Tongue (tissue), 2 donors: ENCODE data around the gene TAPBPL. TPM values are rescaled to one million over a fixed set of nuclear protein-coding genes. Genes with fewer than 3 reads are reported as not detected.
"Not testable (repeated sequence)": the region's sequence is repeated elsewhere in the genome, so short reads cannot be mapped to it uniquely, and the experiment has no call there.

ENCODE experiments used
- DNase-seq: peaks from one replicate; pipeline ENCODE4 v3.0.0-alpha.2; 2015
- total RNA-seq: library from RNA; depleted of rRNA; stranded (reverse); fragments of >200 nt; gene quantifications from one replicate; pipeline ENCODE4 v1.2.3, GENCODE V29; 2014

The TAPBPL gene
- 11.7 TPM for total RNA-seq

DNA sequence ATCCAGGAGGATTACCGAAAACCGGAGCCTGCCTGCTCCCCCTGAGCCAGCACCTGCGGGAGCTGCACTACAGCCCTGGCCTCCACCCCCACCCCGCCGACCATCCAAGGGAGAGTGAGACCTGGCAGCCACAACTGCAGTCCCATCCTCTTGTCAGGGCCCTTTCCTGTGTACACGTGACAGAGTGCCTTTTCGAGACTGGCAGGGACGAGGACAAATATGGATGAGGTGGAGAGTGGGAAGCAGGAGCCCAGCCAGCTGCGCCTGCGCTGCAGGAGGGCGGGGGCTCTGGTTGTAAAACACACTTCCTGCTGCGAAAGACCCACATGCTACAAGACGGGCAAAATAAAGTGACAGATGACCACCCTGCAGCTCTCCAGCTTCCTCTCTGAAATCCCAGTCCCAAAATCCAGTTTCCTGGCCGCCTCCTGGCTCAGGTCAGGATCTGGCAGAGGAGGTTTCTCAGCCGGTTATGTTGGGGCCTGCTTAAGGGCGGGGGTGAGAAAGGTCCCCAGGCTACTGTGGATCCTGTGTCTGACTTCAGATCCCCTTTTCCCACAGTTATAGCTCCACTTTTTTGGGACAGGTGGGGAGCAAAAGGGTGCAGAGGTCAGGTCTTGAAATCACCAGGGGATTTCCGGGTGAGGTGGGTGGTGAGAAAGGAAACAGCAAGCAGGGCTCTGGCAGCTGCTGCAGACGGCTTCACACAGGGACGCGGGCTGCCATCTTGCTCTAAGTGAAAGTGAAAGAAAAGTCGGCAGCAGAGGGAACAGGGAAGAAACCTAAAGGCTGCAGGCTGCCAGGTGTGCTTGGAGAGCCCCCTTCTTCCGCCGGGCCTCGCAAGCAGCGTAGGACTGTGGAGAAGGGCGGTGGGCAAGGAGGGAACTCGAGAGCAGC, at the start of gene TAPBPL:
Gene TAPBPL, plus strand, starts transcription at position 695 of the 897 bp plus-strand sequence. CDS start 207 bp downstream, outside the sequence.
- peak; percentile 96 for DNase-seq

- no peak for DNase-seq
Measured at GRCh38 chr12:6404390-6404789, 47.5 kb upstream of the TAPBPL start.

GRCh38 chr12:6405963-6406362, 45.9 kb upstream of the TAPBPL start:
- no peak for DNase-seq

DNA sequence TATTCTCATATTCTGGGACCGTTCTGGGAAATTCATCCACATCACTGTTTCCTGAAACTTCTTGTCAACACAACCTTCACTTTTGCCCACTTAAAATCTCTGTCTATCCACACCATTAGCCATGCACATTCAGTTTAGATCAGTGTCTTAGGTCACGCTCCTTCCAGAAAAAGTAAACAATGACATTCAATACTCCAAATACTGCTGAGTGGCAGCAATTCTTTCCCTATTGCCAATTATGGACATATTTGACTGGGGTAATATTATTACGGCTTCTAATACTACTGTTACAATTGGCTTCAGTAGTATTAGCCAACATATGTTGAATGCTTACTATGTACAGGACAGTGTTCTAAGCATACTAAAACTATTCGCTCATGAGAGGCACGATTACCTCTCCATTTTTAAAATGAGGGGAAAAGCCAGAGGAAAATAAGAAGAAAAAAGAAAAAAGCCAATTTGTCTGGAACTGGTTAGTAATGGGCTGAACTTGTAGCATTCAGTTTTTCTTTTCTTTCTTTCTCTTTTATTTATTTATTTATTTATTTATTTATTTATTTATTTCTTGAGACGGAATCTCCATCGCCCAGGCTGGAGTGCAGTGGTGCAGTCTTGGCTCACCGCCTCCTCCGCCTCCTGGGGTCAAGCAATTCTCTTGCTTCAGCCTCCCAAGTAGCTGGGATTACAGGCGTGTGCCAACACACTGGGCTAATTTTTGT, 44.4 kb upstream of the TAPBPL start:
- DNase-seq, result no peak

DNA sequence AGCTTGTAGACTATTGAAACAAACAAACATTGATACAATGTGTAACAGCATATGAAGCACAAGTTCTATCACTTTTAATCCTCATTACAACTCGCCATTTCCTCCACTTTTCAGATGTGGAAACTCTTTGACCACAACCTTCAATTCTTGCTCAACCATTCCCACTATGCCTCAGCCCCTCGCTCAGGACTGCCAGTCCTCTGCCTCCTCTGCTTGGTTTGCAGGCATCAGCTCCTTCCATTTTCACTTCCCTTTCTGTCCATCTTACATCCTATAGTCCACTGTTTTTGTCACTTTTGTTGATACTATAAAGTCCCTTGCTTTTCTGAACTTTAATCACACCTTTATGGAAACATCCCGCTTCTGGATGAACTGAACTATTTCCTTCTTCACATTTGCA, 35.2 kb upstream of the TAPBPL start:
- DNase-seq, result no peak

- DNase-seq, result no peak
Measured at GRCh38 chr12:6418796-6419195, 33.0 kb upstream of the TAPBPL start.

DNA sequence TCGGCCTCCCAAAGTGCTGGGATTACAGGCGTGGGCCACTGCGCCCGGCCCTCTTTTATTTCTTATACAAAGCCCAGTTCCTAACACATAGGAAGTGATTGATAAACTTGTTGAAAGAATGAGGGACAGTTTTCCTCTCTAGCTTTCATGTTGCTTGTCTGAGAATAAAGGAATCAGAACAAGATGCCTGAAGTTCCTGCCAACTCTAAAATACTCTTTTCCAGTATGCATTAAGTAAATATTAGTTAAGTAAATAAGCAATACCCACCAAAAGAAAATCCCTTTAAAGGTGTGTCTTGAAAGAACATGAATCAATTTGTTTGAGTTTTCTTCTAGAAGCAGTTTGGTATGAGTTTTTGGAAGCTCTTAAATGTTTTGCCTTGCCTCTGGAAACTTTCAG, 31.5 kb upstream of the TAPBPL start:
- DNase-seq, result peak; percentile 45

DNA sequence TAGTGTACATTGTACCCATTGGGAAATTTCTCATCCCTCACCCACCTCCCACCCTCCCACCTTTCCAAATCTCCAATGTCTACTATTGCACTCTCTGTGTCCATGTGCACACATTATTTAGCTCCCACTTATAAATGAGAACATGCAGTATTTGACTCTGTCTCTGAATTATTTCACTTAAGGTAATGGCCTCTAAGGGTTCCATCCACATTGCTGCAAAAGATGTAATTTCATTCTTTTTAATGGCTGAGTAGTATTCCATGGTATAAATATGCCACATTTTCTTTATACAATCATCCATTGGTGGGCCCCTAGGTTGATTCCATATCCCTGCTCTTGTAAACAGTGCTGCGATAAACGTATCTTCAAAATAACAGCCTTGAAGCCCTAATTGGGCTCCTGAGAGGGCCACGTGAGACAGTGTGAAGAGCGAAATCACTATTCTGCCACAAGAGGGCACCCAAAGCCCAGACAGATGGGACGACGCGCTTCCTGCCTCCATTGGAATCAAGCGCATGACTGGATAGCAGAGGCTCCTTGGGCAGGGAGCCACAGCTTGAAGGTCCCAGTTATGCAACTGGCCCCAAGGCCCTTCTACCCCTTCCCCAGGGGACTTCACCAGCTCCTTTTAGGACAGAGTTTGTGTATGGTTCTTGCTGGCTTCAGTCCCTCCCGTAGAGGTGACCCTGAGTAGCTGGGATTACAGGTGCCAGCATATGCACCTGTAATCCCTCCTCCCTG, 28.4 kb upstream of the TAPBPL start:
- DNase-seq, result peak; percentile 95

DNA sequence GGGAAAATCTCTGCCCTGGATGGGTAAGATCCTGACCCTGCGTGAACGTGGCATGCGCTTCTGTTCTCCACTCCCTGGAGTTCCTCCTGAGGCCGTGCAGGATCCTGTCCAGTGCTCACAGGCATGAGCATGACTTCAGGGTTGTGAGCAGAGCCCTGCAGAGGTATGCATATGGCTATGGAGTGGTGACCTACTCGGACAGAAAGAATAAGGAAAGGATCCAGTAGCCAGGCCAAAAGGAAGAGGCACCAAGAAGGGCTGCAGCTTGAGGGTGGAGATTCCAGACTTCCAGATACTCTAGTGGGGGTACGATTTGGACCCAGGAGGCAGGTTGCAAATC, 27.9 kb upstream of the TAPBPL start:
- DNase-seq, result no peak

DNA sequence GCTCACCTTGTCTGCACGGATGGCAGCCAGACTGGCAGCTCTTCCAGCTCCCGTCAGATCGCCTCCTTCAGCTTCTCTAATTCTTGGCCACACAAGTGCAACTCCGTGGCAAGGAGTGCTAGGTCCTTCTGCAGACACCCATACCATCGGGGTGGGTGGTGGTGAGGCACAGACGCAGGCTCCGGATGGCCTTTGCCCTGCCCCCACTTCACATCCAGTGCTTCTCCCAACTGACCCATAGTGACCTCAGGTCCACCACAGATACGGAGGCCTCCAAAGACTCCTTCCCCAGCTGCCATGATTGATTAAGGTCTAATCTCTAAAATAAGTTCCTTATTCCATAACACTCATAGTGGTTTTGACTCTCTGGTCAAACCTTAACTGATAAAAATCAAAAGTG, 27.0 kb upstream of the TAPBPL start:
- no peak for DNase-seq

- no peak for DNase-seq
Measured at GRCh38 chr12:6425590-6426531, 26.0 kb upstream of the TAPBPL start.

DNA sequence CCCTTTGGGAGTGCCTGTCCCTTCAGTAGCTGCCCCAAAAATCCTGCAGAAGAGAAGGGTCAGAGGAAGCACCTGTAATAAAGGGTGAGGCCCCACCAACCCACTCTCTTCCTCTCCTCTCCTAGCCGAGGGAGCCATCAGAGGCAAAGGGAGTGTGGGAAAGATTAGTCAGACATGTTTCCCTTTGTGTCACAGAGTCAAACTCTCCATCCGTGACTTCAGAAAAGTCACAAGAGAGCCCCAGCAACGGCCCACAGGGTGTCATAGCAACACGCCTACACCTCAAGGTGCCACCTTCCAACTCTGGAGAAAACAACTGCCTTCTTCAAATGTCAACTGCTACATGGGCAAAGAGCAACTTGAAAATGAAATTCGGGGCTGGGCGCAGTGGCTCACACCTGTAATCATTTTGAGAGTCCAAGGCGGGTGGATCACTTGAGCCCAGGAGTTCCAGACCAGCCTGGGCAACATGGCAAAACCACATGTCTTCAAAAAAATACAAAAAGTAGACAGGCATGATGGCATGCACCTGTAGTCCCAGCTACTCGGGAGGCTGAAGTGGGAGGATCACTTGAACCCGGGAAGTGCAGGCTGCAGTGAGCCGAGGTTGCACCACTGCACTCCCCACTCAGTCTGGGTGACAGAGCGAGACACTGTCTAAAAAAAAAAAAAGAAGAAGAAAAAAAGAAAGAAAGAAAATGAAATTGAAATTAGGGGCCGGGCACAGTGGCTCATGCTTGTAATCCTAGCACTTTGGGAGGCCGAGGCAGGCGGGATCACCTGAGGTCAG, 24.8 kb upstream of the TAPBPL start:
- no peak for DNase-seq

DNA sequence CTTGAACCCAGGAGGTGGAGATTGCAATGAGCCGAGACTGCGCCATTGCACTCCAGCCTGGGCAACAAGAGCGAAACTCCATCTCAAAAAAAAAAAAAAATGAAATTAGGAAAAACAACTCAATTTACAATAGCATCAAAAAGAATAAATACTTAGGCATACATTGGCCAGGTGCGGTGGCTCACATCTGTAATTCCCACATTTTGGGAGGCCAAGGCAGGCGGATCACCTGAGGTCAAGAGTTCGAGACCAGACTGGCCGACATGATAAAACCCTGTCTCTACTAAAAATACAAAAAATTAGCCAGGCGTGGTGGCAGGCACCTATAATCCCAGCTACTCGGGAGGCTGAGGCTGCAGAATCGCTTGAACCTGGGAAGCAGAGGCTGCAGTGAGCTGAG, 24.0 kb upstream of the TAPBPL start:
- DNase-seq, result not testable (repeated sequence)

GRCh38 chr12:6428326-6428725, 23.5 kb upstream of the TAPBPL start:
- no peak for DNase-seq

GRCh38 chr12:6430124-6430989, 21.5 kb upstream of the TAPBPL start:
- DNase-seq, result peak; percentile 83

DNA sequence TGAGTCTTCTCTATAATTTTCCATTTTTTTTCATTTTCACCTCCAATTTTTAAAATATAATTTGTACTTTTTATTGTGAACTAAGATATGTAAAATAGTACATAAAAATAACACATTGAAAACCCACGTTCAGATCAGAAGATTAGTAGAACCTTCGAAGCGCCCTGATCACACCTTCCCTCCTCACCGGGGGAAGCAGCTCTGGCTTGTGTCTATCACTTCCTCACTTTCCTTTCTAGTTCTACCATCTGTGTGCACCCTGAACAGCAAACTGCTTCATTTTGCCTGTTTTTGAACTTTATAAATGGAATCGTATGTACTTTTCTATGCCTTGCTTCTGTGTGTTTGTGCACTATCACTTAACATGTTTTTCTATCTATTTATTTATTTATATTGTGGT, 18.9 kb upstream of the TAPBPL start:
- DNase-seq, result no peak

- no peak for DNase-seq
Measured at GRCh38 chr12:6434205-6435140, 17.4 kb upstream of the TAPBPL start.

DNA sequence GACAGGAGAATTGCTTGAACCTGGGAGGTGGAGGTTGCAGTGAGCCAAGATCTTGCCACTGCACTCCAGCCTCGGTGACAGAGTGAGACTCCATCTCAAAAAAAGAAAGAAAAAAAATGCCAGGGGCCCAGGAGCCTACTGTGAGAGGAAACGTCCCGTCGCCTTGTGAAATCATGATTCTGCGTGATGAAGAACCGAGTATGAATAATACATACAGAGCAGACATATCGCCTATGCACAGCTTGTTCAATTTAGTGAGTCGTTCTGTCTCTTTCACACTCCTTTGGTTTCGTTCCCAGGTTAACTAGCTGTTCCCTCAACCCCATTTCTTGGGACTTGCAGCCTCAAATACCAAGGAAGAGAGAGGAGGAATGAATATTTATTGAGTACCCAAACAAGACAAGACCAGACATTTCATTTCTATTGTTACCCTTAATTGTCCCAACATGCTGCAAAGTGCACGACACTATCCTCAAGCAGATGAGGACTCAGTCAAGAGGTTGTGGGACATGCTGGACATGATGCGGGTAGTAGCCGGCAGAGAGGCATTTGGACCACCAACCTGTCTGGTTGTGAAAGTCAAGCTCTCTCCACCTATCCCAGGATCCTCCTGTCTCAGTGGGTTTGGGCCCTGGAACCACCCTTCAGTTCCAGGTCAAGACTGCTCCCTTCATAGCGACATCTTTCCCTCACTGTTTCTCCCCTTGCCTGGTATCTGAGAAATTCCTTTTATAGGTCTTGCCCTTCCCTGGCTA, 15.7 kb upstream of the TAPBPL start:
- no peak for DNase-seq
